HG03432 (cell line): ENCODE results near the gene FAM53A.

Experiments used
- ATAC-seq: cut with Tn5 transposase; IDR thresholded peaks from one replicate; pipeline ENCODE4 v1.9.1; 2021; ENCODE audit warnings: mild to moderate bottlenecking, moderate library complexity; ENCODE audit not compliant: unreplicated experiment

FAM53A gene

GRCh38 chr4:1661695-1662094 is 22.4 kb downstream of the FAM53A start:
- no peak for ATAC-seq

- no peak for ATAC-seq
These were observed 23.0 kb downstream of the FAM53A start for GRCh38 chr4:1660948-1661677.

GRCh38 chr4:1659104-1660043 is 24.7 kb downstream of the FAM53A start:
- no peak for ATAC-seq

- no peak for ATAC-seq
These were observed 25.5 kb downstream of the FAM53A start for GRCh38 chr4:1658581-1658980.

GRCh38 chr4:1658146-1658545 is 26.0 kb downstream of the FAM53A start:
- no peak for ATAC-seq

- ATAC-seq, result no peak
These were observed 27.1 kb downstream of the FAM53A start for GRCh38 chr4:1656986-1657385.

- no peak for ATAC-seq
These were observed 28.0 kb downstream of the FAM53A start for GRCh38 chr4:1656132-1656531.

- ATAC-seq, result no peak
These were observed 28.4 kb downstream of the FAM53A start for GRCh38 chr4:1655676-1656075.

GRCh38 chr4:1655081-1655480 is 29.0 kb downstream of the FAM53A start:
- ATAC-seq, result no peak

- no peak for ATAC-seq
These were observed 29.7 kb downstream of the FAM53A start for GRCh38 chr4:1654216-1654955.

GRCh38 chr4:1653776-1654175 is 30.3 kb downstream of the FAM53A start:
- ATAC-seq, result no peak

GRCh38 chr4:1652088-1652487 is 32.0 kb downstream of the FAM53A start:
- ATAC-seq, result no peak

- ATAC-seq, result no peak
These were observed 32.5 kb downstream of the FAM53A start for GRCh38 chr4:1651609-1652008.

GRCh38 chr4:1648962-1649361 is 35.2 kb downstream of the FAM53A start:
- no peak for ATAC-seq

GRCh38 chr4:1647432-1647831 is 36.7 kb downstream of the FAM53A start:
- ATAC-seq, result no peak

GRCh38 chr4:1646690-1647089 is 37.4 kb downstream of the FAM53A start:
- no peak for ATAC-seq

GRCh38 chr4:1644891-1645657 is 39.0 kb downstream of the FAM53A start:
- ATAC-seq, result no peak

GRCh38 chr4:1643971-1644735 is 40.0 kb downstream of the FAM53A start:
- no peak for ATAC-seq

- no peak for ATAC-seq
These were observed 41.7 kb downstream of the FAM53A start for GRCh38 chr4:1642196-1642951.
